ENCODE results near the gene BRINP3.

BRINP3 gene

GRCh38 chr1:190296453-190296852, 181.2 kb downstream of the BRINP3 start:
- TF ChIP-seq CTCF (conservative IDR thresholded peaks at IDR 0.05) (no peak), ZFX (IDR thresholded peaks at IDR 0.05) (no peak)

GRCh38 chr1:190289897-190290296, 187.8 kb downstream of the BRINP3 start:
- no peak overlapping the region for H3K27ac ChIP-seq
- no peak for TF ChIP-seq ZFX (IDR thresholded peaks at IDR 0.05)
- TF ChIP-seq CTCF (conservative IDR thresholded peaks at IDR 0.05): no peak

More at GRCh38 chr1:190296453-190296852, 181.2 kb downstream of the BRINP3 start:
- H3K27ac ChIP-seq: no peak overlapping the region

- no peak overlapping the region for H3K27ac ChIP-seq
- TF ChIP-seq CTCF (conservative IDR thresholded peaks at IDR 0.05) (no peak), ZFX (IDR thresholded peaks at IDR 0.05) (no peak)
These were observed 191.6 kb downstream of the BRINP3 start for GRCh38 chr1:190286111-190286510.

- TF ChIP-seq CTCF (conservative IDR thresholded peaks at IDR 0.05) (no peak), ZFX (IDR thresholded peaks at IDR 0.05) (no peak)
These were observed 200.6 kb downstream of the BRINP3 start for GRCh38 chr1:190277107-190277506.

GRCh38 chr1:190274721-190275120, 202.9 kb downstream of the BRINP3 start:
- TF ChIP-seq CTCF (conservative IDR thresholded peaks at IDR 0.05) (no peak), ZFX (IDR thresholded peaks at IDR 0.05) (no peak)
- no peak overlapping the region for H3K27ac ChIP-seq

More at GRCh38 chr1:190277107-190277506, 200.6 kb downstream of the BRINP3 start:
- no peak overlapping the region for H3K27ac ChIP-seq

- TF ChIP-seq ZFX (IDR thresholded peaks at IDR 0.05) (no peak), CTCF (conservative IDR thresholded peaks at IDR 0.05) (no peak)
- no peak overlapping the region for H3K27ac ChIP-seq
These were observed 204.5 kb downstream of the BRINP3 start for GRCh38 chr1:190273161-190273560.

- H3K27ac ChIP-seq: no peak overlapping the region
- TF ChIP-seq ZFX (IDR thresholded peaks at IDR 0.05): no peak
- no peak for TF ChIP-seq CTCF (conservative IDR thresholded peaks at IDR 0.05)
These were observed 215.1 kb downstream of the BRINP3 start for GRCh38 chr1:190262538-190262937.

Measured in C4-2B (cell line).